Activated T-cell treated with anti-CD3 and anti-CD28 coated beads, Interleukin-2, amount 50 U/mL, for 72 hours (primary cell): Measurements from ENCODE around the gene WDR20. TPM values are rescaled to one million over a fixed set of nuclear protein-coding genes. Genes with fewer than 3 reads are reported as not detected.
"Not testable (repeated sequence)": the region's sequence is repeated elsewhere in the genome, so short reads cannot be mapped to it uniquely, and the experiment has no call there.

Experiments used
- ATAC-seq, 2 donors: fragments of 150-1000 bp; cut with Tn5 transposase; replicated peaks in 1 of 2; 2 replicates each; pipeline ENCODE4 v1.10.0; 2021; ENCODE audit warnings: moderate library complexity in 2 of 2, mild to moderate bottlenecking in 1 of 2
- DNase-seq, 2 donors: peaks; one replicate each; pipeline ENCODE4 v3.0.0; 2021 to 2022; ENCODE audit warnings: mixed read lengths in 1 of 2
- H3K27ac Mint-ChIP-seq: one replicate; pipeline ENCODE4 v1.8.0; 2022; ENCODE audit warnings: mild to moderate bottlenecking, moderate library complexity, mixed read lengths
- H3K27me3 Mint-ChIP-seq: one replicate; pipeline ENCODE4 v1.8.0; 2022; ENCODE audit warnings: low read depth, mixed read lengths
- H3K36me3 Mint-ChIP-seq, 2 donors: one replicate each; pipeline ENCODE4 v1.8.0; 2022; ENCODE audit warnings: mixed read lengths in 2 of 2, mild to moderate bottlenecking in 1 of 2; ENCODE audit not compliant: insufficient read depth in 2 of 2
- H3K4me1 Mint-ChIP-seq: one replicate; pipeline ENCODE4 v1.8.0; 2022; ENCODE audit warnings: low read depth, mixed read lengths
- H3K4me3 Mint-ChIP-seq, 2 donors: one replicate each; pipeline ENCODE4 v1.8.0; 2022; ENCODE audit warnings: mild to moderate bottlenecking in 2 of 2, mixed read lengths in 2 of 2, moderate library complexity in 2 of 2
- H3K9me3 Mint-ChIP-seq, 2 donors: one replicate each; pipeline ENCODE4 v1.8.0; 2022; ENCODE audit warnings: mixed read lengths in 2 of 2
- total RNA-seq, 2 donors: library from RNA; stranded (reverse); gene quantifications; one replicate each; pipeline ENCODE4 v1.2.3, GENCODE V29; 2022

WDR20 gene
- total RNA-seq, 2 donors from 2014 or later: 23.8 to 29.9 TPM

DNA sequence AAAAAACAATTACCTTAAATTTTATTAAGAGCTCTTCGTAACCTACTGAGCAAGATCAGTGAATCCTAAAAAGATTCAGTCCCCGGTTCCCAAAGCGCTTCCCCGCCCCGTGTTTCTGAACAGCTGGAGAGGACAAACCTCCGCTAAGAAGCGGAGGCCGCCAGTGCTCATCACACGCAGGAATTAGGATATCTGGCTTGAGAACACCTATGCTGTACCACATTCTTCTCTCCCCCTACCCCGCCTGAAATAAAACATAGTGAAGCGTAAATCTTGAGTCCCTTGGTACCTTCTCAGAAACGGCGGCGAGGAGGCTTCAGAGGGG is 774 bp upstream of the WDR20 start:
- Mint-ChIP-seq H3K27me3 (no peaks in the 10 kb centered on the region), H3K36me3 (peaks cover 4 to 6% of the 10 kb centered on the region in 2 donors), H3K27ac (peak overlapping the region; percentile 82), H3K9me3 (no peaks in the 10 kb centered on the region), H3K4me1 (peaks cover 21% of the 10 kb centered on the region), H3K4me3 (peak overlapping the region; percentile 93 to 97)
- DNase-seq (no peak), ATAC-seq (no peak)

DNA sequence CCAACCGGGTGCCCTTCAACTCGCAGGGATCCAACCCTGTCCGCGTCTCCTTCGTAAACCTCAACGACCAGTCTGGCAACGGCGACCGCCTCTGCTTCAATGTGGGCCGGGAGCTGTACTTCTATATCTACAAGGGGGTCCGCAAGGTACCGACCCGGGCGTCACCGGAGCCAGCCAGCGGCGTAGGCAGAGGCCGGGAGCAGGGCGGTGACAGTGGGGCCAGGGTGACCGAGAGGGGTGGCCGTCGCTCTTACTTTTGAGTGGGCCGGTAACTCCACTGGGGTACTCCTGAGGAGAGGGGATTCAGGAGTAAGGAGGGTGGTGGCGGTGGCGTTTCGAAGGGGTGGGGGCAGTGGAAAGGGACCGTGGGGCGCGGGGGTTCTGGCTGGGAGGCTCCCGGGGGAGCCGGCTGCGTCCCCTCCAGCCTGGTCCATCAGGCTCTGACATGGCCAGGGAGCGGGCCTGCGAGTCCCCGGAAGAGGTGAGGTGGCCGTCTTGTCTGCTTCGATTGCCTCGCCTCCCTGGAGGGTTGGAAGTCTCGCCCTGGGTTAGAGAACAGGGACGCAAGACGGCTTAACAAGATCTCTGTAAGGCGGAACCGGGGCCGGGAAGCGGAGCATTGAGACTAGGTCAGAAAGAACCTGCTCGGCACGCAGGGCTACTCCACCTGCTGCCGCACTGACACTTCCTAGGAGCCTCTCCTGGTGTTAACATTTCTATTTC is 491 bp downstream of the WDR20 start:
- Mint-ChIP-seq H3K4me1 (peaks cover 24% of the 10 kb centered on the region), H3K9me3 (no peaks in the 10 kb centered on the region), H3K27ac (peak overlapping the region; percentile 98), H3K27me3 (no peaks in the 10 kb centered on the region), H3K36me3 (peaks cover 3 to 4% of the 10 kb centered on the region in 2 donors), H3K4me3 (peak overlapping the region; percentile 93 to 97)
- ATAC-seq (peak; percentile 16 to 23), DNase-seq (peak; percentile 42 to 44)

- Mint-ChIP-seq H3K27me3 (no peaks in the 10 kb centered on the region), H3K36me3 (peaks cover 3 to 4% of the 10 kb centered on the region in 2 donors), H3K9me3 (no peaks in the 10 kb centered on the region), H3K4me3 (peak overlapping the region; percentile 93 to 97), H3K4me1 (peaks cover 30% of the 10 kb centered on the region), H3K27ac (peak overlapping the region; percentile 98)
- no peak for ATAC-seq
- DNase-seq: no peak
Measured at GRCh38 chr14:102140750-102141145, 1.1 kb downstream of the WDR20 start.

DNA sequence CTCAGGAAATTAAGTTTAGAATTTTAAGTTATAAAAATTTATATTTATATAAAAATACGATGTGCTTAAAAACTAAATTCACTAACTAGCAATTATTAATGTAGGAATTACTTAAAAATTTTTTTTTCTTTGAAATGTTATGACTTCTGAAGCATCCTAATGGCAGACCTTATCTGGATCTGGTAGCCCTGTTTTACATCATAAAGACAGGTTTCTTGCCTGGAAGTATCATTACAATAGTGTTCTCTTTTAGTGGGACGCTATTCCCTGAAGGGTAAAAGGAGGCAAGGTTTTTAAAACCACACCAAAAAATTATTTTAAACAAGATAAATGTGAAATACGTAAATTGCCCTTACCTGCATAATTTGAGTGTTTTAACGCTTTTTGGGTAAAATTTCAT is 2.1 kb downstream of the WDR20 start:
- no peak overlapping the region for H3K4me3 Mint-ChIP-seq
- no peaks in the 10 kb centered on the region for H3K27me3 Mint-ChIP-seq
- ATAC-seq: no peak
- H3K27ac Mint-ChIP-seq: no peak overlapping the region
- no peak for DNase-seq
- H3K4me1 Mint-ChIP-seq: peaks cover 41% of the 10 kb centered on the region
- peaks cover 3 to 4% of the 10 kb centered on the region in 2 donors for H3K36me3 Mint-ChIP-seq
- H3K9me3 Mint-ChIP-seq: no peaks in the 10 kb centered on the region

- ATAC-seq (no peak), DNase-seq (no peak)
- Mint-ChIP-seq H3K4me3 (no peak overlapping the region), H3K27me3 (no peaks in the 10 kb centered on the region), H3K4me1 (peaks cover 41% of the 10 kb centered on the region), H3K9me3 (no peaks in the 10 kb centered on the region), H3K36me3 (peaks cover under 1 to 1% of the 10 kb centered on the region in 2 donors), H3K27ac (no peak overlapping the region)
Measured at GRCh38 chr14:102144914-102145313, 5.2 kb downstream of the WDR20 start.

DNA sequence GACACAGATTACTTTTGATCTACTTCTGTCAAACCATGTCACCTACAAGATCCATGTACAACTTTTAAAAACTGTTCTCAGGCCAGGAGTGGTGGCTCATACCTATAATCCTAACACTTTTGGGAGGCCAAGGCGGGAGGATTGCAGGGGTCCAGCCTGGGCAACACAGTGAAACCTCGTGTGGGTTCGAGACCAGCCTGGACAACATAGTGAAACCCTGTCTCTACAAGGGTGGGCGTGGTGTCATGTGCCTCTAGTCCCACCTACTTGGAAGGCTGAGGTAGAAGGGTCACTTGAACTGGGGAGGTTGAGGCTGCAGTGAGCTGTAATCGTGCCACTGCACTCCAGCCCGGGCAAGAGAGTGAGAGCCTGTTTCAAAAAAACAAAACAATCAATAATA is 5.7 kb downstream of the WDR20 start:
- no peak overlapping the region for H3K27ac Mint-ChIP-seq
- no peaks in the 10 kb centered on the region for H3K9me3 Mint-ChIP-seq
- H3K36me3 Mint-ChIP-seq: no peaks in the 10 kb centered on the region
- peaks cover 42% of the 10 kb centered on the region for H3K4me1 Mint-ChIP-seq
- H3K4me3 Mint-ChIP-seq: no peak overlapping the region
- ATAC-seq (no peak), DNase-seq (no peak)
- H3K27me3 Mint-ChIP-seq: no peaks in the 10 kb centered on the region

GRCh38 chr14:102146423-102146822 is 6.7 kb downstream of the WDR20 start:
- ATAC-seq (no peak), DNase-seq (no peak)
- no peak overlapping the region for H3K4me3 Mint-ChIP-seq
- peaks cover 37% of the 10 kb centered on the region for H3K4me1 Mint-ChIP-seq
- H3K36me3 Mint-ChIP-seq: peaks cover 0 to under 1% of the 10 kb centered on the region in 2 donors
- no peaks in the 10 kb centered on the region for H3K9me3 Mint-ChIP-seq
- H3K27ac Mint-ChIP-seq: no peak overlapping the region
- H3K27me3 Mint-ChIP-seq: no peaks in the 10 kb centered on the region

GRCh38 chr14:102150083-102150482 is 10.4 kb downstream of the WDR20 start:
- H3K9me3 Mint-ChIP-seq: no peaks in the 10 kb centered on the region
- H3K27me3 Mint-ChIP-seq: no peaks in the 10 kb centered on the region
- H3K4me1 Mint-ChIP-seq: peaks cover 48% of the 10 kb centered on the region
- peaks cover 8 to 22% of the 10 kb centered on the region in 2 donors for H3K36me3 Mint-ChIP-seq
- ATAC-seq (no peak), DNase-seq (no peak)
- H3K4me3 Mint-ChIP-seq: no peak overlapping the region
- H3K27ac Mint-ChIP-seq: no peak overlapping the region

- DNase-seq: no peak
- ATAC-seq: no peak
- H3K27ac Mint-ChIP-seq: no peak overlapping the region
- peaks cover 45% of the 10 kb centered on the region for H3K4me1 Mint-ChIP-seq
- H3K36me3 Mint-ChIP-seq: peaks cover 8 to 22% of the 10 kb centered on the region in 2 donors
- H3K4me3 Mint-ChIP-seq: no peak overlapping the region
- no peaks in the 10 kb centered on the region for H3K27me3 Mint-ChIP-seq
- no peaks in the 10 kb centered on the region for H3K9me3 Mint-ChIP-seq
Measured at GRCh38 chr14:102150744-102151143, 11.0 kb downstream of the WDR20 start.

DNA sequence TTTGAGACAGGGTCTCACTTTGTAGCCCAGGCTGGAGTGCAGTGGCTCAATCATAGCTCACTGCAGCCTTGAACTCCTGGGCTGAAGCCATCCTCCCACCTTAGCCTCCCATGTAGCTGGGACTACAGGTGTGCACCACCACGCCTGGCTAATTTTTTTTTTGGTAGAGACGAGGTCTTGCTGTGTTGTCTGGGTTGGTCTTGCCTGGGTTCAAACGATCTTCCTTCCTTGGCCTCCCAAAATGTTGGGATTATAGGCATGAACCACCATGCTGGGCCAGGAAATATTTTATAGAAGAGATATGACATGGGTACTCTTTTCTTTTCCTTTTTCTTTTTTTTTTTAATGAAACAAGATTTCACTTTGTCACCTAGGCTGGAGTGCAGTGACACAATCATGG is 11.7 kb downstream of the WDR20 start:
- Mint-ChIP-seq H3K4me1 (peaks cover 38% of the 10 kb centered on the region), H3K36me3 (peaks cover 8 to 22% of the 10 kb centered on the region in 2 donors)
- H3K27me3 Mint-ChIP-seq, ATAC-seq, H3K27ac Mint-ChIP-seq, H3K4me3 Mint-ChIP-seq, DNase-seq, H3K9me3 Mint-ChIP-seq: not testable (repeated sequence)

- ATAC-seq: no peak
- Mint-ChIP-seq H3K9me3 (no peaks in the 10 kb centered on the region), H3K36me3 (peaks cover 8 to 24% of the 10 kb centered on the region in 2 donors), H3K27ac (peak overlapping the region; percentile 10), H3K4me1 (peaks cover 44% of the 10 kb centered on the region), H3K27me3 (no peaks in the 10 kb centered on the region), H3K4me3 (no peak overlapping the region)
- no peak for DNase-seq
Measured at GRCh38 chr14:102154121-102154520, 14.4 kb downstream of the WDR20 start.

- Mint-ChIP-seq H3K27me3 (no peaks in the 10 kb centered on the region), H3K9me3 (no peaks in the 10 kb centered on the region), H3K36me3 (peaks cover 8 to 24% of the 10 kb centered on the region in 2 donors), H3K4me1 (peaks cover 52% of the 10 kb centered on the region), H3K4me3 (no peak overlapping the region), H3K27ac (no peak overlapping the region)
- DNase-seq: no peak
- ATAC-seq: no peak
Measured at GRCh38 chr14:102154821-102155549, 15.3 kb downstream of the WDR20 start.

DNA sequence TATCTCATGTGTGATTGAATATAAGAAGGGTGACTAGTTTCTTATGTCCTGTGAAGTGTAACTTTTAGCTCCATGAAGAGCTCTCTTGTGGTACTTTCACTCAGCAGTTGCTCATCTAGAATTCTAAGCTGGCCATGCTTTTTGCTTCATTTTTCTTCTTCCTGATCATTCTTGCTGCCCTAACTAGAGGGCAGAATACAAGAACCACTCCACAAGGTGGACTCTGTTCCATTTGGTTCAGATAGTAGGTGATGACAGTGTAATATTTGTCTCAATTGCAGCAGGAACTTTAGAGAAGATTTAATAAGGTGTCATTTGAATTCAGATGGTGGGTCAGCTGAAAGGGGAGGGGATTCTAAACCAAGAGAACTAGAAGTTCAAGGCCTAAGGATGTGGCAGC is 17.6 kb downstream of the WDR20 start:
- no peaks in the 10 kb centered on the region for H3K27me3 Mint-ChIP-seq
- H3K4me1 Mint-ChIP-seq: peaks cover 50% of the 10 kb centered on the region
- ATAC-seq: no peak
- DNase-seq: no peak
- peaks cover 8 to 16% of the 10 kb centered on the region in 2 donors for H3K36me3 Mint-ChIP-seq
- no peaks in the 10 kb centered on the region for H3K9me3 Mint-ChIP-seq
- H3K4me3 Mint-ChIP-seq: no peak overlapping the region
- no peak overlapping the region for H3K27ac Mint-ChIP-seq
